KG1 (cell line): ENCODE results near the gene HSF2BP.
"Not testable (repeated sequence)": the region's sequence is repeated elsewhere in the genome, so short reads cannot be mapped to it uniquely, and the experiment has no call there.

ENCODE experiments used
- DNase-seq: peaks from one replicate; lab custom pipeline; 2025; lab: John Stamatoyannopoulos, UW

Gene HSF2BP

DNA sequence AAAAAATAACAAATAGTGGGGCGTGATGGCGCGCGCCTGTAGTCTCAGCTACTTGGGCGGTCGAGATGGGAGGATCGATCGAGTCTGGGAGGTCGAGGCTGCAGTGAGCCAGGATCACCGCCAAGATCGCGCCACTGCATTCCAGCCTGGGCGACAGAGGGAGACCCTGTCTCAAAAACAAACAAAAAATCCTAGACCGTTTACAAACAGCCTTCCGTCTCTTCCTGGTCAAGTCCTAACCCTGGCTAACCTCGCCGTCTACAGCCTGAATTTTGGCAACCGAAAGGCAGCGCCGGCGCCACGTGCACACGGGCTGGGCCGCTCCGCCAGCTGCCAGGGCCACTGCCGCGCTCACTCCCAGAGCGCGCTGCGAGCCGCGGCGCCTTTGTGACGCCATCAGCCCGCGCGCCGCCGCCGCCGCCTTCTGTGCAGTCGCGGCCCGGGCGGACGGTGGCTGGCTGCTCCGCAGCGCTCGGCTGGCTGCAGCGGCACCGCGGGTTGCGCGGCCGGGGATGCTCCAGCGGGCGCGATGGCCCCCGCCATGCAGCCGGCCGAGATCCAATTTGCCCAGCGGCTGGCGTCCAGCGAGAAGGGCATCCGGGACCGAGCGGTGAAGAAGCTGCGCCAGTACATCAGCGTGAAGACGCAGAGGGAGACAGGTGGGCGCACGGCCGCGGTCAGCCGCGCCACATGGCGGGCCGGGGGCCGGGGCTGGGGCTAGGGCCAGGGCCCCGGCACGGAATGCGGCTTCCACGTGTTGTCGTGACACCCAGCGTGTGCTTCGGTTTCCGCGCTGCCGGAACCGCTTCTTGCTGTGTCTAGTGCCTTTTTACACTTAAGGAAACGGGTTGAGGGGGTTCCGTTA, at the start of gene HSF2BP, which contains the start of gene RRP1B:
Gene HSF2BP, minus strand, starts transcription at position 353 of the 865 bp plus-strand sequence. CDS start 1,392 bp downstream, outside the sequence.
Gene RRP1B, plus strand, starts transcription at position 425 of the 865 bp plus-strand sequence. Its CDS starts 105 bp downstream, at position 530.
- peak; percentile 30 for DNase-seq

DNA sequence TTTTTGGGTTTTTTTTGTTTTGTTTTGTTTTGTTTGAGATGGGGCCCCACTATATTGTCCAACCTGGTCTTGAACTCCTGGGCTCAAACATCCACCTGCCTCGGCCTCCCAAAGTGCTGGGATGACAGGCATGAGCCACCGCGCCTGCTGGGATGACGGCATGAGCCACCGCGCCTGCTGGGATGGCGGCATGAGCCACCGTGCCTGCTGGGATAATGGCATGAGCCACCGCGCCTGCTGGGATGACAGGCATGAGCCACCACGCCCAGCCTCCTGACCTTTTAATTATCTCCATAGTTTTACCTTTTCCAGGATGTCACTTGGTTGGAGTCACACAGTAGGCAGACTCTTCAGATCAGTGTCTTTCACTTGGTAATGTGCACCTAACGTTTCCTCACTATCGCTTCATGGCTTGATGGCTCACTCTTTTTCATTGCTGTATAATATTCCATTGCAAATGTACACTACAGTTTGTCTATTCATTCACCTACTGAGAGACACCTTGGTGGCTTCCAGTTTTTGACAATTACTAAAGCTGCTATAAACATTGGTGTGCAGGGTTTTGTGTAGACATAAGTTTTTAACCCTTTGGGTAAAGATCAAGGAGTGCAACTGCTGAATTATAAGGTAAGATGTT, 49.6 kb upstream of the HSF2BP start:
- DNase-seq: no peak

DNA sequence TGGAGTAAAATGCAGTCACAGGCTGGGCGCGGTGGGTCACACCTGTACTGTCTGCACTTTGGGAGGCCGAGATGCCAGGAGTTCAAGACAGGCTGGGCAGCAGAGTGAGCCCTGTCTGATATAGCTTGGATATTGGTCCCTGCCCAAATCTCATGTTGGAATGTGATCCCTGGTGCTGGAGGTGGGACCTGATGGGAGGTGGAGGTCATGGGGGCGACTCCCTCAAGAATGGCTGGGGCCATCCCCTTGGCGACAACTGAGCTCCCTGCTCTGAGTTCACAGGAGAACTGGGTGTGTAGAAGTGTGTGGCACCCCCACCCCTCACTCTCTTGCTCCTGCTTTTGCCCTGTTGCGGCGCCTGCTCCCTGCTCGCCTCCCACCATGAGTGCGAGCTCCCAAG, 48.2 kb upstream of the HSF2BP start:
- no peak for DNase-seq

DNA sequence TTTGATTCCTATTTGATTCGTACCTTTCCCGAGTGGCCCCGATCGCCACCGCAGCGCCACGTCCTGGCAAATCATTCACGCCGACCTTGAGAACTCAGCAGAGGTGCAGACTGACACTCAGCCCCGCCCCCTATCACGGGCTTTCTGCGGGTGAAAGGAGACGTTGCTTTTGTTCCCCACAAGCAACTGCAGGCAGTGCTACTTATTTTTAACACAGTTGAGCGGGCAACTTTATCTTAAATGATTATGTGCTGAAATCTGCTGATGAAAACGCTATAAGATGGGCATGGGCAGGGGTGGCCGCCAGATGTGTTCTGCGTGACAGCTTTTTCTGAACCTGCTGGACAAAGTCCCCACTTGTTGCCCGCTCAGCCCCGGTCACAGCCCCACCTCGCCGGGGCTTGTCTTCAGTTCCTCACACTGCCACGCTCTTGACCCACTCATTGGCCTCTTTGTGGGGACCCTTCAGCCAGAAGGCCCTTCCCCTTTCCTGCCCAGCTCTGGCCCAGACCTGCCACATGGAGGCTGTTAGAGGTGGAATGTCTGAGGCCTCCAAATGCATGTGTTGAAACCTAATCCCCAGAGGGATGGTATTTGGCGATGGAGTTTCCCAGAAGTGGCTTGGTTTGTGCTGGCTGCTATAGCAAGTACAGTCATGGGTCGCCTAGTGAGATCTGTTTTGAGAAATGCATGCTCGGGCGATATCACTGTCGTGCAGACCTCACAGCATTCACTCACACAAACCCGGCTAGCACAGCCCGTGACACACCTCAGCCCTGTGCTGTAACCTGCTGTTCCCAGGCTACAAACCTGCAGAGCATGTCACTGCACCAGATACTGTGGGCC, 44.0 kb upstream of the HSF2BP start:
- no peak for DNase-seq

DNA sequence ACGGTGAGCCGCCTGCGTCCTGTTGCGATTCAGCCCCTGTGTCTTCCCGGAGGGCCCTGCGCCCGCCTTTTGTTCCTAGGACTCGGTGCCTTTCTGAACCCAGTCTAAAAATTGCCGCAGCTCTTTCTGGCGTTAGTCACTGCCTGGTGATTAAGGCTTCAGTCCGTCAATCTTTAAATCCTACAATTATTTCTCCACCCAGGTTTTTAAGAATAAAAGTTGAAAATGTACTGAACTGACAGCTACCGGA, 43.4 kb upstream of the HSF2BP start:
- no peak for DNase-seq

DNA sequence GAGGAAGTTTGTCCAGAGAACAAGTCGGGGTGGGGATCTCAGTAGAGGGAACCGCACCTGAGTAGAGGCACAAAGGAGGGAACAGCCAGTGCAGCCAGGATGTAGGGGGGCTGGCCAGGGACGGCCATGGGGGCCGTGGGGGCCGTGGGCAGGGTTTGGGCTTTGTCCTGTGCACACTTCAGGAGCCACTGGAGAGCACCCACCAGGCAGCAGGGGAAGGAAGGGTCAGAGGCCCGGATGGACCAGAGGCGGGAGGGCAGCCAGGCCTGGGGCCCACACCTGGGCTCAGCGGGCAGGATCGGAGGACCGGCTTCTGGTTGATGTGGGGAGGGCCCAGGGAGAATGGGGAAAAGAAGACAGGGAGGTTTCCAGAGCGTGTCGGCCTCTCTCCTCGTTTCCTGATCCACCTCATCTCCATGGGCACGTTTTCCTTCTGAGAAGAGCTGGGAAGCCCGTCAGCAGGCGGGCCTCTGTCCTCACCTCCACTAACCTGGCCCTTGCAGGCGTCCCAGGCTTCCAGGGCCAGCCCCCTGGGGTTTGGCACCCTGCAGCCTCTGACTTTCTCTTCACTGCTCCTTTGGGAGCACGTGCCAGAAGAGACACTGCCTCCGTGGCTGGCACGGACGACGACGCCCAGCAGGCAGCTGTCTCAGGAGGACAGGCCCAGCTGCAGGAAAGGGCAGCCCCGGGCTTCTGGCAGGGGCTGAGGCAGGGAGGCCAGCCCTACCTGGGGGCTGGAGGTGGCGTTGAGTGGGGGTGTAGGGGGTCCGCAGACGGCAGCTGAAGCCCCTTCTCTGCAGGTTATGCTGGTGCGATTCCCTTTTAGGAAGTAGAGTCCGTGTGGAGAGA, 42.9 kb upstream of the HSF2BP start:
- DNase-seq: no peak

DNA sequence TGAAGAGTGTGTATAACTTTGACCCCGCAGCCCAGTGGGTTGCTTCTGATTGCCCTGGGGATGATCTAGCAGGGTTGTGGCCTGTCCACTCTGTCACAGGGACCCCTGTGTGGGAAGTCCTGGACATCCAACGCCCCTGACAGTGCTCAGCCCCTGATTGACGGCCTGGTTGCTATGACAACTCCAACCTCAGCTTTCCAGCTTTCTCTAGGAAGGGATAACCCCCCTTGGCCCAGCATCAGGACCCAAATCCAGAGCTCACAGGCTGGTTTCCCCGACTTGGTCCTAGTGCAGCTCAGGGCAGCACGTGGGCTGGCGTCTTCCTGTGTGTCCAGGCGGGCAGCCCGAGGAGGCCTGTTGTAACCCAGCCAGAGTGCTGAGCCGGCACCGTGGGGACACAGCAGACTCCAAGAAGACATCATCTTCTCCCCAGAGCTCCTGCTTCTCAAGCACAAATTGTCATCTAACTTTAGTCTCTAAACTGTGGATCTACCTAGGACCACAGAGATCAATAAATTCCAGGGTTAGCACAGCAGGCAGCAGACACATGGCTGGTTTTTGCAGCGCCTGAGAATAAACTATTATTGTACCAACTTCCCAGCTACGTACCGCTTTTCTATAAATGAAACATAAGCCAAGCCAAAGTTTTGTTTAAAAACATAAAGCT, 40.8 kb upstream of the HSF2BP start:
- DNase-seq: no peak

DNA sequence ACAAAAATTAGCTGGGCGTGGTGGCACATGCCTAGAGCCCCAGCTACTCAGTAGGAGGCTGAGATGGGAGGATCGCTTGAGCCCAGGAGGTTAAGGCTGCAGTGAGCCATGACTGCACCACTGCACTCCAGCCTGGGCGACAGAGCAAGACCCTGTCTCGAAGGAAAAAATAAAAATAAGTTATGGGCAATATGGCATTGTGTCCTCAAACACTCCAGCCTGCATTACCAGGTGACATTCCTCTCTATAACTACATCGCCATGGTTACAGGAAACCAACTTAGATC, 40.1 kb upstream of the HSF2BP start:
- DNase-seq: not testable (repeated sequence)

DNA sequence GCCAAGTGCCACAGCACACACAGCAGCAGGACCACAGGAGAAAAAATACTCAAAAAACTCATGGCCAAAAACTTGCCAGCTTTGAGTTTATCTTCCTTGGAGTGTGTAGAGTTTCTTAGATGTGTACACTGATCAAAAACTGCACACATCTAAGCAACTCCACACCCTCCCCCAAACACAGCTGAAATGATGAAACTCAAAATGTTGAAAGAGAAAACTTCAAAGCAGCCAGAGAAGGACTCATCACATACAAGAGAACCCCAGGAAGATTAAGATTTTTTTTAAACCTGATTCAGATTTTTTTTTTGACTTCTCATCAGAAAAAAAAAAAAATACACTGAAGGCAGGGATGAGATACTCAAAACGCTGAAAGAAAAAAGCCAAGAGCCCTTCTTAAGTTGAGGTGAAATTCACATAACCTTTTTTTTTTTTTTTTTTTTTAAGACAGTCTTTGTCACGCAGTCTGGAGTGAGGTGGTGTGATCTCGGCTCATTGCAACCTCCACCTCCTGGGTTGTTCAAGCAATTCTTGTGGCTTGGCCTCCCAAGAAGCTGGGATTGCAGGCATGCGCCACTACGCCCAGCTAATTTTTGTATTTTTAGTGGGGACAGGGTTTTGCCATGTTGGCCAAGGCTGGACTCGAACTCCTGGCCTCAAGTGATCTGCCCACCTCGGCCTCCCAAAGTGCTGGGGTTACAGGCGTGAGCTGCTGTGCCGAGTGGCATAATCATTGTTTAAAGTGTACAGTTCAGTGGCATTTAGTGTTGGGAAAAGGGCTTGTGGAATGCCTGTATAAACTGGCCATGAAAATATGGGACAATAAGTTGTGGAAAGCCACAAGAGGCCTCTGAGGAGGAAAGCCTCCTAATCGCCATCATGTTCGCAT, 38.7 kb upstream of the HSF2BP start:
- no peak for DNase-seq

DNA sequence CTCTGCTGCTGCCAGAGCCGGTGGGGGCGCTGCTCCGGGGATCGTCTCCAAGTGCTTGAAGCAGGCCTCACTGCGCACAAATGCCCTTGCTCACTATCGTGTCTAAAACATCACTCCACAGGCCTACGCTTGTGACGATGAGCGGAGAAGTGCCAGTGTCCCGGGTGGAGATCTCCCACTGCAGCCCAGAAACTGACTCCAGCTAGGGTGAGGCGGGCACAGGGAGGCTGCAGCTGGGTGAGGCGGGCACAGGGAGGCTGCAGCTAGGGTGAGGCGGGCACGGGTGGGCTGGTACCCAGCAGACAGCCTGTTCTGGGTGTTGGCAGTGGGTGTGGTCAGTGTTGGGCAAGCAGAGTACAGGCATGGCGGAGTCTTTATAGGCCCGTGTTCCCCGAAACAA, 36.9 kb upstream of the HSF2BP start:
- DNase-seq: no peak

DNA sequence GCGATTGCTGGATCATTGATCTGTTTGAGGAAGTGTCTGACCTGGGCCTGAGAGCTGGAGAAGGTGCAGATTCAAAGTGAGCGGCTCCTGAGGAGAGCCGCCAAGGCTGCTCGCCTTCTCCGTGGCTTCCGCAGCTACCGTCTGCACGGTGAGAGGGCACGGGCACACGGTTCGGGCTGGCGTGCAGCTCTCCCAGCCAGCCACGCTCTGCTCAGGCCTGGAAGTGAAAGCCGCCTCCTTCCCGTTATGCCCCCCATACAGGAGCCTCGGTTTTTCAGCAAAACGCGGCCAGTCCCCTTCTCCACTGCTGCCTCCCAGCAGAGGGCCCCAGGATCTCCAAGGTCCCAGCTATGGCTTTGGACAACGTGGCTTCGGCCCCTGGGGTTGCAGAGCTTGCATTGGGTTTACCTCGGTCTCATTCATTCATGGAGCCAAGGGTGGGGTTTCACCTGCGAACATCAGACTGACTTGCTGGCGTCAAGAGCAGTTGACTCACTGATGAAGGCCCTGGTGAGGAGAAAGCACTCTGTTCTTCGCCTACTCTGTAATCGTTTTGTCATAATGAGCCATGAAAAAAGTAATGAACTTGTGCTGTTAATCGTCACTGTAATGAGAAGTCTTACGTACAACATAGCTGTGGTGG, 35.3 kb upstream of the HSF2BP start:
- no peak for DNase-seq

DNA sequence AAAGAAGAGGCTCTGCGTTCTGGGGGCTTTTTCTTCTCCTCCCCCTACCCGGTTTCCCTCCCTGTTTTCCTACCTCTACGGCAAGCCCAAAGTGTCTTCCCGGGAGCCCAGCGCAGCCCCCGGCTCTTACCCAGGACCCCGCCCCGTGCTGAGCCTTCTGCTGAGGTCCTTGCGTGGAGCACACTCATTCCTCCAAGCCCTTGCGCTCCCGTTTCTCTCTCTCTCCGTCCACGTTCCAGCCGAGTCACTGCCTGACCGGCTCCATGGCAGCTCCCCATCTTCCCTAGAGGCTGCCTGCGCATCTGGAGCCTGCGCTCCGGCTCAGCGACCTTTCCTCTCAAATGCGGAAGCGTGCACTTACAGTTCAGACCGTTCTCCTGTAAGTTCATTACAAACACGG, 34.7 kb upstream of the HSF2BP start:
- DNase-seq: no peak

DNA sequence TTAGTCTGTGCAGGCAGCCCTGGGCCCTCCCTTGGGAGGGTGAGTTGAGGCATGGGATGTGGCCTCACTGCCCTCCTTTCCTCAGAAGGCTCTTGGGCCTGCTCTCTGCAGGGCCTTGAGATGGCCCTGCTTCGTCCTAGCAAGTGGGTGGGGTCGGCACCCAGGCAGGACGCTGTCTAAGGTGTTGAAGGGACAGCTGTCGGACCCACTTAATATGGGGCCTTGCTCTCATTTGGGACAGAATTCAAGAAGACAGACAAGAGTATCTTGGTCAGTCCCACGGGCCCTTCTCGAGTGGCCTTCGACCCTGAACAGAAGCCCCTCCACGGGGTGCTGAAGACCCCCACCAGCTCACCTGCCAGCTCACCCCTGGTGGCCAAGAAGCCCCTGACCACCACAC, 33.7 kb upstream of the HSF2BP start:
- no peak for DNase-seq

DNA sequence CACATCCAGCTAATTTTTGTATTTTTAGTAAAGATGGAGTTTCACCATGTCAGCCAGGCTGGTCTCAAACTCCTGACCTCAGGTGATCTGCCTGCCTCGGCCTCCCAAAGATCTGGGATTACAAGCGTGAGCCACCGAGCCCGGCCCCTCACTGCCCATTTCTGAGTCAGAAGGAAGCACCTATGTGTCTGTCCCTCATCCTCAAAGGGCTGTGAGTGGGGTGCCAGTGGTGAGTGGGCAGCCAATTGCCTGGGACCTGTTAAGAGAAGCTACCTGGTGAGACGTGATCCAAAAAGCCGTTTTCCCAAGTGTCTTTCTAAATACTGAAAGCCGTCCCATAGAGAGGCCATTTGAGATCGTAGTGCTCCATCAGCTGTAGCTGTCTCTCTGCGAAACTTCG, 32.5 kb upstream of the HSF2BP start:
- no peak for DNase-seq

DNA sequence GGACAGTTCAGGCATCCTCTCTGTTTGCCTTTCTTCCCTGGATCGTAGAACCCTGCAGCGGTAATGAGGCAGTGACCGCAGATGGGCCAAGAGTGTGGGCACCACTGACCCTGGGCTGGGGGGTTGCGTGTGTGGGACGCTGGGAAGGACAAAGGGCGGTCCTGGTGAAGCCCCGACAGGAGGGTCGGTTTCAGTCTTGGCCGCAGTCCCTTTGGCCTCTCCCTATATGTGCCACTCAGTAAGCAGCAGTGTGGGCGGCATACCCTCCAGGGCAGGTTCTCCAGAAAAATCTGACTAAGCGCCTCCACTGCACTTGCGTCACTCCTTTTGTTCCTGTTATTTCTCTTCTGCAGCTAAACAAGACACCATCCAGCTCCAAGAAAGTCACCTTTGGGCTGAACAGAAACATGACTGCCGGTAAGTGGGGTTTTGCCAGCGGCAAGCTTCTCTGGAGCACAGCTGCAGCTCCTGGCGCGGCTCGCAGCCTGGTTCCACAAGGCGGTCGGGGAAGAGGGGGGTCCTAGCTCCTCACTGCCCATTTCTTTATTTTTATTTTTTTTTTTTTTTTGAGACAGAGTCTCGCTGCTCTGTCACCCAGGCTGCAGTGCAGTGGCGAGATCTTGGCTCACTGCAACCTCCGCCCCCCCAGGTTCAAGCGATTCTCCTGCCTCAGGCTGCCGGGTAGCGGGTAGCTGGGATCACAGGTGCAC, 32.0 kb upstream of the HSF2BP start:
- DNase-seq: no peak

DNA sequence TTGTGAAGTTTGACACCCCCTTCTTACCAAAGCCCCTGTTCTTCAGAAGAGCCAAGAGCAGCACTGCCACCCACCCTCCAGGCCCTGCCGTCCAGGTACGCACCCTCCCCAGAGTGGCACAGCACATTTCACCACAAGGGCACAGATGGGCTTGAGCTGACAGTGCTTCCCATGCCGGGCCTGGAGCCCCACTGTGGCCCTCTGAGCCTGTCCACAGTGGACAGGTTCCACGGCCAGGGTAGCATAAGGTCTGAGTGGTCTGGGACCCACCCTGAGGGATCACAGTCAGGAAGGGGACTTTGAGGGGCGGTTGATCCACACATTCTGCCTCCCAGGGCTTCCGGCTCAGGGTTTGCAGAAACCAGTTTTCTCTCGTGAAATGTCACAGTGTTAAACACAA, 31.1 kb upstream of the HSF2BP start:
- DNase-seq: no peak

DNA sequence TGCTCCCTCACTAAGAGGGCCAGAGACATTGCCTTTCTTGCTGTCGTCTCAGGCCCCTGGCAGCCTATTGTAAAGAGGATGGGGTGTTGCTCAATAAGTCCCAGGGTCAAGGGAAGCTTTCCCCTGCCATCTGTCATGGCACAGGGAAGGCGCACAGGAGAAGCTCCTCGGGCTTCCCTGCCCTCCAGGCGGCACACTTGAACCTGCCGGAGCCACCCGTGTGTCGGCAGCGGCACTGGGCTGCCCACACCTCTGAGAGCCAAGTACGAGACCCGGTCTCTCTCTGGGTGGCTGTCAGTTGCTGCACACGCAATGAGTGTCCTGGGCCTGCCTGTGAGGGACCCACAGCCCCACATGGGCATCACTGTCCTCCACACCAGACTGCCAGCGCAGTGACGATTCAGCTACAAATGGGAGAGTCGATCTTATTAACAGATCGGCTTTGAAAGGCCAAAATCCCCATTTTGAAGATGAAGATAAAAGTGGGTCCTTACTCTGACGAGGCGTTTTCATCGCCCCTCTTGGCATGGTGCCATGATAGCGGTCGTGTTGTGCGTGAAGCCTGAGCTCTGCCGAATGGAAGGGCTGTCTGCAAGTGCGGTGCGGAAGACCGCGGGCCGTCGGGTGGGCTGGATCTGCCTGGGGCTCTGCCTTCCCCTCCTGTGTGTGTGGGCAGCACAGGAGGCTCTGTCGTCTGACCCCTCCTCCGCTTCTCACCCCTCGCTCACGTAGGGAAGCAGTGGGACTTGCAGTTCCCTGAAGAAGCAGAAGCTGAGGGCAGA, 30.5 kb upstream of the HSF2BP start:
- DNase-seq: no peak

DNA sequence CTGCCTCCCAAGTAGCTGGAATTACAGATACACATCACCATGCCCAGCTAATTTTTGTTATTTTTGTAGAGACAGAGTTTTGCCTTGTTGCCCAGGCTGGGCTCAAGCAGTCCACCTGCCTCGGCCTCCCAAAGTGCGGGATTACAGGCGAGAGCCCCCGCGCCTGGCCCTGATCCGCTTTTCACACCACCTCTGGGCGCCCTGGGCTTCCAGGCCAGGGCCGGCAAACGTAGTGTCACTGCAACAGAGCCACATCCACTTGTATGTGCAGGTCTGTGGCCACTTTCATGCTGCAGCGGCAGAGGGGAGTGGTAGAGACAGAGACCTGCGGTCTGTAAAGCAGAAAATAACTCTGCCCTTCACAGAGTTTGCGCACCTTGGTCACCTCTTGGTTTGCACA, 29.6 kb upstream of the HSF2BP start:
- DNase-seq: no peak
